ENCODE measurements around the gene PPP2R3C.

GRCh38 chr14:35122696-35123387 lies 1.1 kb upstream of the PPP2R3C start:
- no peak for TF ChIP-seq POLR2A (IDR thresholded peaks at IDR 0.05; ENCODE audit: insufficient read depth in 1 of 2, low read depth in 2 of 2, low read length in 2 of 2)
- 0 out of 2 replicates have a peak, but pooled peaks have one; percentile 12 for TF ChIP-seq CTCF (CRISPR knock-in tag; IDR thresholded peaks at IDR 0.05)
- TF ChIP-seq SUZ12 (IDR thresholded peaks at IDR 0.05; ENCODE audit: low read depth, low read length), result no peak
- TF ChIP-seq ZNF432 (CRISPR knock-in tag; IDR thresholded peaks at IDR 0.05; ENCODE audit: borderline replicate concordance), result no peak
- no peak for TF ChIP-seq ZNF558 (CRISPR knock-in tag; IDR thresholded peaks at IDR 0.05; ENCODE audit: borderline replicate concordance)
- no peak for TF ChIP-seq CREM (IDR thresholded peaks at IDR 0.05)
- no peak for TF ChIP-seq CREM (CRISPR knock-in tag; IDR thresholded peaks at IDR 0.05)
- no peak for TF ChIP-seq YY1 (IDR thresholded peaks at IDR 0.05; ENCODE audit: insufficient read depth, insufficient replicate concordance, low read depth, low read length)
- TF ChIP-seq TFE3 (CRISPR knock-in tag; IDR thresholded peaks at IDR 0.05), result no peak
- no peak for TF ChIP-seq RNF2 (conservative IDR thresholded peaks at IDR 0.05; ENCODE audit: low read depth)
- peak; percentile 34; the same call in 1 of the 2 replicates for TF ChIP-seq ZNF20 (CRISPR knock-in tag; IDR thresholded peaks at IDR 0.05)
- TF ChIP-seq ZBTB21 (CRISPR knock-in tag; IDR thresholded peaks at IDR 0.05), result 0 out of 2 replicates have a peak, but pooled peaks have one; percentile 5
- peak; percentile 32 for TF ChIP-seq ZSCAN29 (CRISPR knock-in tag; conservative IDR thresholded peaks at IDR 0.05)
- no peak; the same call in 1 of the 2 replicates for TF ChIP-seq ZBTB33 (CRISPR knock-in tag; IDR thresholded peaks at IDR 0.05)
